ENCODE results near the gene GRAMD1B.
"Not testable (repeated sequence)": the region's sequence is repeated elsewhere in the genome, so short reads cannot be mapped to it uniquely, and the experiment has no call there.

Gene GRAMD1B

GRCh38 chr11:123448823-123449222 lies 18.8 kb downstream of the GRAMD1B start:
- DNase-seq: no peak

DNA sequence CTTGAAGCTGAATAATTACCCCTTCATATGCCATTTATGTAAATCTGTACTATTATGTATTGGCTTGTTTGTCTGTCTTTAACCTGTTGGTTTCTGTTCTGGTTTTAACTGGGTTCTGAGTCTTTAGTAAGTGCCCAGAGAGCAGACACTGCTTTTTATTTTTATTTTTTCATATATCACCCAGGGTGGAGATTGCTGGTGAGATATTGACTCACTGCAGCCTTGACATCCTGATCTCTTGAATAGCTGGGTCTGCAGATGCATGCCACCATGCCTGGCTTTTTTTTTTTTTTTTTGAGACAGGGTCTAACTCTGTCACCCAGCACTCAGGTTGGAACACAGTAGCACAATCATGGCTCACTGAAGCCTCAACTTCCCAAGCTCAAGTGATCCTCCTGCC lies 19.4 kb downstream of the GRAMD1B start:
- no peak for DNase-seq

DNA sequence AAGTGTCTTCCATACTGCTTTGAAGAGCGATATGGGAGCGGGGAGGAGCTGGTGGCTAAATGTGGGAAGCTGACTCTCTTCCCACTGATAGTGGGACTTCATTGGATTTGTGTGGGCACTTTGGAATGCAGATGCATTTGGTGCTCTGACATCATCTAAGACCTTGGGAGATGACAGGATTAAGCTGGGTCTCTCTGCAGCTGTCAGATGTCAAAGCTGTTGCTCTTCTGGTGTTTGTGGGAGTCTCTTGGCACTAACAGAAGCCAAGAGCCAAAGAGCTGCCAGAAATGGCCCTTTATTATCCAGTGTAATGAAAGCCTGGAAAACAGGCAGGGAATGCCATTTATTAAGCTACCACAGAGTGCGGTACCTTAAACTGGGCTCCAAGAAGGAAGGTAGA lies 20.6 kb downstream of the GRAMD1B start:
- no peak for DNase-seq

GRCh38 chr11:123451183-123451781 lies 21.2 kb downstream of the GRAMD1B start:
- DNase-seq: no peak

DNA sequence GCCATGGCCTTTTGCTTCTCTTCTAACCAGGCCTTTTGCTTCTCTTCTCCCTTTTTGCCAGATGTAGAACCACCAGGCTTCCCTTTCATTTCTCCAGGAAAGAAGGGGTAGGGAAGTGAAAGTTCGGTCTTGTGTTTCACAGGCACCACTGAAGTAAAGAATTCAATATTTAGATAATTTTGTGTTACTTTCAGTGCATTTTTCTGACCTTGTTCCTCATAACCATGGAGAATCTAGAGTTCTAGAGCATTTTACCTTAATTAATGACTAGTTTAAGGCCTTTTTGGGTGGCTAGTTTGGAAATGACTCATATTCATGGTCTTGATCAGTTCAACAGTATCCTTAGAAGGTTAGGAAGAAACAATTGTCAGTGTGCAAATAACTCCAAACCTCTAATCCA lies 22.7 kb downstream of the GRAMD1B start:
- DNase-seq: no peak

DNA sequence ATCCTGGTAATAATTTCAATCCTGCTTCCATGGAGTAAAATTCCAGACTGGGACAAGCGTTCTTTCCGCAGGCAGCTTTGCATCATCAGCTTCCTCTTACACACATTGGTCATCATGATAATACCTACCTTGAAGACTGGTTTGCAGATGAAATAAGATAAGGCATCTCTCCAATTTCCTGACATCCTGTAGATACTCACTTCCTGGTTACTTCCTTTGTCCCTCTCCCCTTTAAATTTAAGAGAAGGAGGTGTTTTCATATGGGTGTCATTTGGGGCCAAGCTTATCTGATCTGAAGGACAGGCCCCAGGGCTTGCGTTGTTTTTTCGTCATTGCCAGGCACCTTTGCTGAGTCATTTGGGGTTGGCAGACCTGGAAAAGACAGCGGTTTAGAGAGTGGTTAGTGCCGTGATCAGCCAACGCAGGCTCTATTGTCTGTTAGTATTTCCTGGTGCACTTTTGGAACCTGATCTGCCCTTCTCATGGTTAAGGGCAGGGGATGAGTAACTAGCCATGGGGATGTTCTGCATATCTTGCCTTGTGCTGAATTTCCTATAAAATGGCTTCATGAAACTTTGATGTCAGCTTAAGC lies 24.1 kb downstream of the GRAMD1B start:
- DNase-seq: peak; percentile 53

- DNase-seq: no peak
Observed at GRCh38 chr11:123454796-123455195, 24.7 kb downstream of the GRAMD1B start.

DNA sequence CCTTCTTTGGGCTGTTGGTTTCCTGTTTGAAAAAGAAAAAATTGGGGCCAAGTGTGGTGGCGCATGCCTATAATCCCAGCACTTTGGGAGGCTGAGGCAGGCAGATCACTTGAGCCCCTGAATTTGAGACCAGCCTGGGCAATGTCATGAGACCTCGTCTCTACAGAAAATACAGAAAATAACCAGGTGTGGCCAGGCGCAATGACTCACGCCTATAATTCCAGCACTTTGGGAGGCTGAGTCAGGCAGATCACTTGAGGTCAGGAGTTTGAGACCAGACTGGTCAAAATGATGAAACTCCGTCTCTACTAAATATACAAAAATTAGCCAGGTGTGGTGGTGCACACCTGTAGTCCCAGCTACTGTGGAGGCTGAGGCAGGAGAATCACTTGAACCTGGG lies 26.4 kb downstream of the GRAMD1B start:
- DNase-seq: not testable (repeated sequence)

GRCh38 chr11:123457187-123457770 lies 27.2 kb downstream of the GRAMD1B start:
- DNase-seq: peak; percentile 52

DNA sequence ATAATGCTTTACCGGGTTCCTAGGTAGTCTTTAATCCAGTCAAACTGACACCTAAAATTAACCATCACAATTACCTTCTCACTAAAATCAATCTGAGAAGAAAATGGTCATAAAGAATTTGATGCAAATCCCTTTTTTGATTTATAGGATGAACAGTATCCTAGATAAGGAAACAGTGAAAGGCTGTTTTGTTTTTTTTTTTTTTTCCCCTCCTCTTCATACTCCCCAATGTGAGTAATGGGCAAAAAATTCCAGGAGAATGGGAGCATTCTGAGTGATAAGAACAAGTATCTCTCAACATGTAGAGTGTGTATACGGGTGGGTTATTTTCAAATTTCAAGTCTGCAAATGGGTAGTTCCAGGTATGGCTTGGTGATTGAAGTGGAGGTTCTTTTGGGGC lies 28.4 kb downstream of the GRAMD1B start:
- DNase-seq: no peak

- no peak for DNase-seq
Observed at GRCh38 chr11:123460012-123460700, 30.1 kb downstream of the GRAMD1B start.

DNA sequence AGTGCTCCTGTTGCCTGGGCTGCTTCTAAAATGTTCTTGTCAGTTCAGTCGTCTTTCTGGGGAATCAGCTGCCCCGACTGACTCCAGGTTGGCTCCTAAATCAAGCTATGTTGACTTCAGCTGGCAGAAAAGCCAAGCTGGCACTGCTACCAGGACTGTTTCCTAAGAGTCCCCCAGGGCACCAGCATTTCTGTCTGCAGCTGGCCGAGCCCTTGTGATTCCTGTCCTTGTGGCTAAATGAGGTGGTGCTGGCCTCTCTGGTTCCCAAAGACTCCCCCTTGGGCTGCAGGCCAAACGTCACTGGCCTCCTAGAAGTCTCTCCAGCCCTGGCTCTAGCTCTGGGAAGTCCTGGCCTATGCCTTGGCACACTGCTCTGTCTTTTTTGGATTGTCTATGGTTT lies 31.1 kb downstream of the GRAMD1B start:
- DNase-seq: no peak

- DNase-seq: not testable (repeated sequence)
Observed at GRCh38 chr11:123465667-123466066, 35.6 kb downstream of the GRAMD1B start.

DNA sequence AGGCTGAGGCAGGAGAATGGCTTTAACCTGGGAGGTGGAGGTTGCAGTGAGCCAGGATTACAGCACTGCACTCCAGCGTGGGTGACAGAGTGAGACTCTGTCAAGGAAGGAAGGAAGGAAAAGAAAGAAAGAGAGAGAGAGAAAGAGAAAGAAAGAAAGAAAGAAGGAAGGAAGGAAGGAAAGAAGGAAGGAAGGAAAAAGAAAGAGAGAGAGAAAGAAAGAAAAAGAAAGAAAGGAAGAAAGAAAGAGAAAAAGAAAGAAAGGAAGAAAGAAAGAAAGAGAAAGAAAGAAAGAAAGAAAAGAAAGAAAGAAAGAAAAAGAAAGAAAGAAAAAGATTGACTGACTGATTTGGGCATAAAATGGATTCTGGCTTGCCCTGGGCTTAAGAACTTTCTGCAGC lies 36.1 kb downstream of the GRAMD1B start:
- DNase-seq: not testable (repeated sequence)

DNA sequence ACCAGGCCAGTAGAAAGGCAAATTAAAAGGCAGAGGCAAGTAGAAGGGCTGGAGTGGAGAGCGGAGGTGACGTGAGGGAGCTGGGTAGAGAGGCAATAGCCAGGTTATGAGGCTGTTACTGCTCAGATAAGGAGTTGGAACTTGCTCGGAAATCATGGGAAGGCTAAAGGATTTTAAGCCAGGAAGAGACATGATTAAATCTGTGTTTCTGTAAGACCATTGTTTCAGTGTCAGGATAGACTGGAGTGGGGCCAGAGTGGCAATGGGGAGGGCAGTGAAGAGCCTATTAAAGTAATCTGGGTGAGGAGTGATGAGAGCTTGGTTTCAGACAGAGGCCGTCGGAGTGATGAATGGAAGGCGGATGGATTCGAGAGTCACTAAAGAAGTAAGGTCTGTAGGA lies 39.0 kb downstream of the GRAMD1B start:
- no peak for DNase-seq

DNA sequence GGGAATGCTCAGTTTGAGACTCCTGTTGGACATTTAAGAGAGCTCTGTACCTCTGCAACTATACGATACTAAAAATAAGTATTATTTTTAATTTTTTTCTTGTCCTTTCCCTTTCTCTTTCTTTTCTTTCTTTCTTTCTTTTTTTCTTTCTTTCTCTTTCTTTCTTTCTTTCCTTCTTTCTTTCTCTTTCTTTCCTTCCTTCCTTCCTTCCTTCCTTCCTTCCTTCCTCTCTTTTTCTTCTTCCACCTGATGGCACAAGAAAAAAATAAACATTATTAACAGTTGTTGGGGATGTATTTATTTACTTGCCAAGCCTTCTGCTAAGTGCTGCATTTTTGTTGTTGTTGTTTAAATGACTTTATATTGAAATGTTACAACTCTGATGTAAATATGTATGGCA lies 39.5 kb downstream of the GRAMD1B start:
- no peak for DNase-seq

- no peak for DNase-seq
Observed at GRCh38 chr11:123470842-123471241, 40.8 kb downstream of the GRAMD1B start.

GRCh38 chr11:123472236-123472935 lies 42.3 kb downstream of the GRAMD1B start:
- DNase-seq: no peak

DNA sequence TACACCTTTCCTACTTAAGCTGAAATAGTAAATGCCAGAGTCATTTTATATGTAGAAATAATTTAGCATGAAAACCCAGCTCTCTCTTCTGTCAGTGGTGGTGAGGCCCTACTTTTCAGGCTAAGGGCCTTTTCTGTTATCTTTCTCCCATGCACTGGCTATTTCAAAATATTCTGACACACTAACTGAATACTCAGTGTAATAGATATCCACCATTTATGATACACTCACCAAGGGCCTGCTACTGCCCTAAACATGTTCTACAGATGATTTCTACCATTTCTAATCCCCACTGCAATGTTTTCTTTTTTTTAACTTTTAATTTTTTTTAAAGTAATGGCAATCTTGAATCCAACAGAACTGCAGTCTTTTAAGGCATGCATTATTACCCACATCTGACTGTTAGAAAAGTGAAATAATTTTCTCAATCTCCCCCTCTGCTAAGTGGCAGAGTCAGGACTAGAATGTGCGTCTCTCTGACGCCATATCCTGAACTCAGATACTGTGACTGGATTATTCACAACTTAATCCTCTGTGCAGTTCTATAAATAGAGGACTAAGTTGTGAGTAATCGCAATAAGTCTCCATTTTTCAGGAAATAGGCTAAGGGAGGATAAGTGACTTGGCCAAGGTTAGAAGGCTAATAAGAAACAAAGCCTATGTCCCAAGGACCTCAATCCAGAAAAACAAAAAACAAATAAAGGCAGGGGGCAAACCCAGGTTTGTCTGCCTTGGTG lies 44.0 kb downstream of the GRAMD1B start:
- DNase-seq: no peak

DNA sequence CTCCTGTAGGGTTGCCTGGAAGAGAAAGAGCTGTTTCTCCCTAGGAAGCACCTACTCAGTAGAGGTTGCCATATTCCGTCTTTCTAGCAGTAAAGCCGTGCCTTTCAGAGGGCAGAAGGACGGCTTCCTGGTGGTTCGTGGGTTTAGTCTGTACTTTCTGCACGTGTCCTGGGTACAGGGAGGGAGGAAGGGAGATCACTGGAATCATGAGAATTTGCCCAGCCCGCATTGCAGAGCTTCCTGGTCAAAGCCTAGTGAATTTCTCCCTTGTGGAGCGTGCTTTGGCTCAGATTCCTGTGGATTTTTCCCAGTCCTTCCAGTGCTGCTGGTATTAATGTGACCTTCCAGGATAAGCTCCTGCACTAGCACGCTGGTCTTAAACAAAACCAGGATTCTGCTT lies 44.9 kb downstream of the GRAMD1B start:
- DNase-seq: no peak

DNA sequence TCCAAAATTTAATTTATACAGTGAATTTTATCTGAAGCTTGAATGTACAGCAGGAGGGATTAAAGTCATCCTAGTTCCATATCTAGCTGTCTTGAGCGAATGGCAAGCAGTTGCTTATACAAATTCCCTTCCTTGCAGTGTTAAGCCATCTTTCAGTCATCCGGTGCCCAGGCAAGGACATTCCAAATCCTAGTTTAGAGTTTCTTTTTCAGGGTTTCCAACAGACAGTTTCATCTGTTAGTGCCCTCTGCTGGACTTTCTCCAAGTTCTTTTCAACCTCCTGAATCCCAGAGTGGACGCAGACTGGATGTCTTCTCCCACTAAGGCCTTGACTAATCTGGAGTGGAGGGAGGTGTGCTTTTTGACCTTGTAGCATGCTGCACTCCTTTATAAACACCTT lies 45.4 kb downstream of the GRAMD1B start:
- no peak for DNase-seq

- DNase-seq: no peak
Observed at GRCh38 chr11:123477205-123477907, 47.3 kb downstream of the GRAMD1B start.
